Keratinocyte (primary cell): ENCODE data around the gene EDNRA. TPM values are rescaled to one million over a fixed set of nuclear protein-coding genes. Genes with fewer than 3 reads are reported as not detected.
A peak's percentile ranks its signal among the peaks of the same experiment; 100 is the strongest.

ENCODE experiments used
- DNase-seq: peaks from one replicate; pipeline ENCODE4 v3.0.0-alpha.2; 2011; ENCODE audit warnings: low read depth, missing footprints, low spot score
- FAIRE-seq: peaks from 2 replicates; lab custom pipeline; 2011; peaks lifted over from hg19 to GRCh38; lab: Jason Lieb, UNC
- H2AFZ ChIP-seq: 2 replicates; pipeline ENCODE4 v1.6.0; 2012; ENCODE audit warnings: low read length, control low read depth, inconsistent platforms; ENCODE audit not compliant: control insufficient read depth
- H3K27ac ChIP-seq: 2 replicates; pipeline ENCODE4 v1.5.1; 2011; ENCODE audit warnings: low read length; ENCODE audit not compliant: control insufficient read depth, insufficient read depth
- H3K27me3 ChIP-seq: 3 replicates; pipeline ENCODE4 v1.6.0; 2011; ENCODE audit warnings: low read length; ENCODE audit not compliant: control insufficient read depth, insufficient read depth; ENCODE audit errors: extremely low read depth
- H3K36me3 ChIP-seq, 2 experiments: 2 replicates in 1 of 2; 3 replicates in 1 of 2; pipeline ENCODE4 v1.5.1; 2011; ENCODE audit warnings: low read length in 2 of 2, mild to moderate bottlenecking in 1 of 2; ENCODE audit not compliant: control insufficient read depth in 2 of 2, insufficient read depth in 2 of 2; ENCODE audit errors: extremely low read depth in 1 of 2
- H3K4me1 ChIP-seq: 3 replicates; pipeline ENCODE4 v1.5.1; 2011; ENCODE audit warnings: low read length; ENCODE audit not compliant: control insufficient read depth, insufficient read depth; ENCODE audit errors: extremely low read depth
- H3K4me2 ChIP-seq: 3 replicates; pipeline ENCODE4 v1.6.0; 2011; ENCODE audit warnings: low read depth, low read length; ENCODE audit not compliant: control insufficient read depth, insufficient read depth; ENCODE audit errors: extremely low read depth
- H3K4me3 ChIP-seq, 3 experiments: fragments of 200-600 bp in 1 of 3; sonication (generic) in 1 of 3; 2 replicates in 2 of 3; 3 replicates in 1 of 3; pipeline ENCODE4 v1.5.1; 2011 to 2016; ENCODE audit warnings: low read length in 3 of 3, mild to moderate bottlenecking in 3 of 3, control low read depth in 2 of 3, inconsistent platforms in 1 of 3, low read depth in 1 of 3, mixed read lengths in 1 of 3, mixed run types in 1 of 3, moderate library complexity in 1 of 3; ENCODE audit not compliant: control insufficient read depth in 2 of 3, insufficient read depth in 2 of 3; ENCODE audit errors: extremely low read depth in 1 of 3
- H3K79me2 ChIP-seq: 2 replicates; pipeline ENCODE4 v1.6.0; 2012; ENCODE audit warnings: low read length; ENCODE audit not compliant: control insufficient read depth, insufficient read depth
- H3K9ac ChIP-seq: 3 replicates; pipeline ENCODE4 v1.6.0; 2011; ENCODE audit warnings: low read length; ENCODE audit not compliant: control insufficient read depth, insufficient read depth; ENCODE audit errors: extremely low read depth
- H3K9me1 ChIP-seq: 3 replicates; pipeline ENCODE4 v1.6.0; 2011; ENCODE audit warnings: low read length; ENCODE audit not compliant: control insufficient read depth, insufficient read depth; ENCODE audit errors: extremely low read depth
- H3K9me3 ChIP-seq: 2 replicates; pipeline ENCODE4 v1.5.1; 2012; ENCODE audit warnings: low read depth, low read length; ENCODE audit not compliant: control insufficient read depth
- H4K20me1 ChIP-seq: 3 replicates; pipeline ENCODE4 v1.6.0; 2011; ENCODE audit warnings: low read length; ENCODE audit not compliant: control insufficient read depth, insufficient read depth; ENCODE audit errors: extremely low read depth
- EZH2 ChIP-seq: IDR thresholded peaks from one replicate; pipeline ENCODE4 v1.6.1; 2012; ENCODE audit warnings: inconsistent platforms, mild to moderate bottlenecking, low read length, moderate library complexity
- dilution Hi-C: fragments of 300-500 bp; cut with MboI; formaldehyde crosslinking; loops from one replicate; pipeline ENCODE4 v1.7.0; 2020; ENCODE audit warnings: low sequenced_read_pairs; ENCODE audit not compliant: extremely low pct_ligation_motif_present
- polyA plus RNA-seq, 5 experiments: library from polyadenylated mRNA; depleted of rRNA in 3 of 5; stranded (reverse) in 3 of 5; stranded (forward) in 1 of 5; unstranded in 1 of 5; fragments of >200 nt; gene quantifications; 1 replicate in 1 of 5; 2 replicates in 3 of 5; 3 replicates in 1 of 5; pipeline versions ENCODE4 v1.2.1 to v1.2.3, GENCODE V29; 2011 to 2012; ENCODE audit warnings: missing spikeins in 2 of 5, low read depth in 1 of 5, low replicate concordance in 1 of 5
- TF ChIP-seq, protein P1 (sequence below), 3 experiments: IDR thresholded peaks in 1 of 3; conservative IDR thresholded peaks in 1 of 3; optimal IDR thresholded peaks in 1 of 3; 2 replicates in 2 of 3; 3 replicates in 1 of 3; pipeline versions ENCODE3 to v1.5.1; 2011; ENCODE audit warnings: low read length in 3 of 3, mild to moderate bottlenecking in 3 of 3, moderate library complexity in 2 of 3, control low read depth in 1 of 3, inconsistent platforms in 1 of 3; ENCODE audit not compliant: insufficient read depth in 2 of 3; ENCODE audit errors: extremely low read depth in 1 of 3

EDNRA gene
- polyA plus RNA-seq, 1 donor (not counting 4 experiments of a cell fraction or from before 2014, with no cell fraction given) = 7.8 TPM

DNA sequence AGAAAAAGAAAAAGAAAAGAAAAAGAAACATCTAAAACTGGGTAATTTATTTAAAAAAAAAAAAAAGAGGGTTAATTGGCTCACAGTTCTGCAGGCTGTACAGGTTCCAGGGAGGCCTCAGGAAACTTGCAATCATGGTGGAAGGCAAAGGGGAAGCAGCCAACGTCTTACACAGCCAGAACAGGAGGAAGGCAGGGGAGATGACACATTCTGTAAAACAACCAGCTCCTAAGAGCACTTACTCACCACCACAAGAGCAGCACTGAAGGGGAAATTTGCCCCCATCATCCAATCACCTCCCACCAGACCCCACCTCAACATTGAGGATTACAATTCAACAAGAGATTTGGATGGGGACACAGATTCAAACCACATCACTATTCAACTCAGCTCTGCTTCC lies 99.5 kb downstream of the EDNRA start:
- H2AFZ ChIP-seq = peak overlapping the region; percentile 24
- H3K4me1 ChIP-seq = peaks cover 5% of the 10 kb centered on the region
- H3K36me3 ChIP-seq = no peaks in the 10 kb centered on the region
- H3K4me2 ChIP-seq = no peak overlapping the region
- dilution Hi-C loops = no loop called here
- H3K79me2 ChIP-seq = no peaks in the 10 kb centered on the region
- H4K20me1 ChIP-seq = no peaks in the 10 kb centered on the region
- FAIRE-seq (no peak), DNase-seq (no peak)
- no peak overlapping the region for H3K27ac ChIP-seq
- no peaks in the 10 kb centered on the region for H3K9me1 ChIP-seq
- TF ChIP-seq, protein P1, sequence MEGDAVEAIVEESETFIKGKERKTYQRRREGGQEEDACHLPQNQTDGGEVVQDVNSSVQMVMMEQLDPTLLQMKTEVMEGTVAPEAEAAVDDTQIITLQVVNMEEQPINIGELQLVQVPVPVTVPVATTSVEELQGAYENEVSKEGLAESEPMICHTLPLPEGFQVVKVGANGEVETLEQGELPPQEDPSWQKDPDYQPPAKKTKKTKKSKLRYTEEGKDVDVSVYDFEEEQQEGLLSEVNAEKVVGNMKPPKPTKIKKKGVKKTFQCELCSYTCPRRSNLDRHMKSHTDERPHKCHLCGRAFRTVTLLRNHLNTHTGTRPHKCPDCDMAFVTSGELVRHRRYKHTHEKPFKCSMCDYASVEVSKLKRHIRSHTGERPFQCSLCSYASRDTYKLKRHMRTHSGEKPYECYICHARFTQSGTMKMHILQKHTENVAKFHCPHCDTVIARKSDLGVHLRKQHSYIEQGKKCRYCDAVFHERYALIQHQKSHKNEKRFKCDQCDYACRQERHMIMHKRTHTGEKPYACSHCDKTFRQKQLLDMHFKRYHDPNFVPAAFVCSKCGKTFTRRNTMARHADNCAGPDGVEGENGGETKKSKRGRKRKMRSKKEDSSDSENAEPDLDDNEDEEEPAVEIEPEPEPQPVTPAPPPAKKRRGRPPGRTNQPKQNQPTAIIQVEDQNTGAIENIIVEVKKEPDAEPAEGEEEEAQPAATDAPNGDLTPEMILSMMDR (optimal IDR thresholded peaks at IDR 0.05 in 1 of 3, IDR thresholded peaks at IDR 0.05 in 1 of 3, conservative IDR thresholded peaks at IDR 0.05 in 1 of 3; ENCODE audit: extremely low read depth in 1 of 3, insufficient read depth in 2 of 3, low read length in 3 of 3) = no peak
- no peak for TF ChIP-seq EZH2
- H3K4me3 ChIP-seq = no peak overlapping the region
- H3K9ac ChIP-seq = no peak overlapping the region
- no peaks in the 10 kb centered on the region for H3K9me3 ChIP-seq
- H3K27me3 ChIP-seq = no peaks in the 10 kb centered on the region

DNA sequence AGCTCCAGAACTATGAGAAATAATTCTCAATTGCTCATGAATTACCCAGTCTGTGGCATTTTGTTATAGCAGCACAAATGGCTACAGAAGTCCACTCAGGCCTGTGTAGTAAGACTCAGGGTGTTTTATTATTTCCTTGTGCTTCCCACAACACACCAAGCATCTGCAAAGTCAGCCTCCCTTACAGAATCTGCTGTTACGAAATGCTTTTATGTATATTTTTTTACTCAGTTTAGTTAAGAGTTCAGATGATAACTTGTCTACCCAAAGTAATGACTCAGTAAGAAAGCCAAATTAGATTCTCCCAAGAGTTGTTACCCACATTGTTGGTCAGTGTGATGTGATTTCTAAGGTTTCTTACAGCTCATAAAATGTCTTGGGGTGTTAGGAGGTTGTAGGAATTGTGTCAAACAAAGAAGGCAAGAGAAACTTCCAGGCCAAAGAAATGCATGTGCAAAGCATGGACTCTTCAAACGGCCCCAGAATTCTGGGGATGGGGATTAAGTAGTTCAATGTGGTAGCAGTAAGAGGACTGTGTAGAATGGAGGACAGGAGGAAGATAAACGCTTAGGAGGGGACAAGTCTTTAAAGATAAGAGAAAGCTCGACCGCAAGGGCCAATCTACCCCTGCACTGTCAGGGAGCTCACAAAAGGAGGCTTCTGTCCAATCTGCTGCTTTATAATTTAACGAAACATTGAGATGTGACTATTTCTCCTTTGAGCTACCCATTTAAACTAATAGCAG lies 100.9 kb downstream of the EDNRA start:
- H3K36me3 ChIP-seq = no peaks in the 10 kb centered on the region
- no peaks in the 10 kb centered on the region for H3K79me2 ChIP-seq

More for the DNA sequence above, 100.9 kb downstream of the EDNRA start:
- DNase-seq = no peak
- H4K20me1 ChIP-seq = no peaks in the 10 kb centered on the region
- peaks cover 5% of the 10 kb centered on the region for H3K4me1 ChIP-seq
- dilution Hi-C loops = no loop called here
- TF ChIP-seq, protein P1 (optimal IDR thresholded peaks at IDR 0.05 in 1 of 3, IDR thresholded peaks at IDR 0.05 in 1 of 3, conservative IDR thresholded peaks at IDR 0.05 in 1 of 3; ENCODE audit: extremely low read depth in 1 of 3, insufficient read depth in 2 of 3, low read length in 3 of 3) = no peak
- TF ChIP-seq EZH2 = no peak
- no peaks in the 10 kb centered on the region for H3K27me3 ChIP-seq
- no peak overlapping the region for H3K4me2 ChIP-seq
- H2AFZ ChIP-seq = no peak overlapping the region
- no peak overlapping the region for H3K9ac ChIP-seq
- H3K4me3 ChIP-seq = no peak overlapping the region
- no peaks in the 10 kb centered on the region for H3K9me3 ChIP-seq
- peak; percentile 36 for FAIRE-seq
- no peak overlapping the region for H3K27ac ChIP-seq
- no peaks in the 10 kb centered on the region for H3K9me1 ChIP-seq
